NCI-H226 (cell line): ENCODE results near the gene UNC5A.

Source experiments
- DNase-seq: peaks from one replicate; pipeline ENCODE4 v3.0.0-alpha.2; 2015

UNC5A gene

DNA sequence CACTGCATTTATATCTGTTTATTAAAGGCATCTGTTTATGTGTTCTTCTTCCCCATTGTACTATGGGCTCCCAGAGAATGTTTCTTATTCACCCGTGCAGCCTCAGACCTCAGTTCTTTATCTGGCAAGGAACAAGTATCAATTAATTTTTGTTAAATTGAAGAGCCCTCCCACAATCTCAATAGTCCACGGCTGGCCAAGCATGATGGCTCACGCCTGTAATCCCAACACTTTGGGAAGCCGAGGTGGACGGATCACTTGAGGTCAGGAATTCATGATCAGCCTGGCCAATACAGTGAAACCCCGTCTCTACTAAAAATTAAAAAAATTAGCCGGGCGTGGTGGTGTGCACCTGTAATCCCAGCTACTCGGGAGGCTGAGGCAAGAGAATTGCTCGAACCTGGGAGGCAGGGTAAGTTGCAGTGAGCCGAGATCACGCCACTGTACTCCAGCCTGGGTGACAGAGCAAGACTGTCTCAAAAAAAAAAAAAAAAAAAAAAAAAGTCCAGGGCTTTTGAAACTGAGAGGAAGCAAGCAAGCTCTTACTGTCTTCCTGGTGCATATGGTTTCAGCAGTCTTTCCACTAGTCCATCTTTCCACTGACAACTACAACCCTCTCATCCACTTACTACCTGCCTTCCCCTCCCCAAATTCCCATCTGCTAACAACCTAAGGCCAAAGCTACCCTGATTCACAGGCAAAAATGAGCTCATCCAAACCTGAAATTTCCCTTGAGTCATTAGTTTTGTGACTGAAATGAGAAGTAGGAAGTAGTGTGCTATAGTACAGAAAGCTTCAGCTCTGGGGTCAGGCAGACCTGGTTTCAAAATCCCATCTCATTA, 91.1 kb downstream of the UNC5A start:
- no peak for DNase-seq

DNA sequence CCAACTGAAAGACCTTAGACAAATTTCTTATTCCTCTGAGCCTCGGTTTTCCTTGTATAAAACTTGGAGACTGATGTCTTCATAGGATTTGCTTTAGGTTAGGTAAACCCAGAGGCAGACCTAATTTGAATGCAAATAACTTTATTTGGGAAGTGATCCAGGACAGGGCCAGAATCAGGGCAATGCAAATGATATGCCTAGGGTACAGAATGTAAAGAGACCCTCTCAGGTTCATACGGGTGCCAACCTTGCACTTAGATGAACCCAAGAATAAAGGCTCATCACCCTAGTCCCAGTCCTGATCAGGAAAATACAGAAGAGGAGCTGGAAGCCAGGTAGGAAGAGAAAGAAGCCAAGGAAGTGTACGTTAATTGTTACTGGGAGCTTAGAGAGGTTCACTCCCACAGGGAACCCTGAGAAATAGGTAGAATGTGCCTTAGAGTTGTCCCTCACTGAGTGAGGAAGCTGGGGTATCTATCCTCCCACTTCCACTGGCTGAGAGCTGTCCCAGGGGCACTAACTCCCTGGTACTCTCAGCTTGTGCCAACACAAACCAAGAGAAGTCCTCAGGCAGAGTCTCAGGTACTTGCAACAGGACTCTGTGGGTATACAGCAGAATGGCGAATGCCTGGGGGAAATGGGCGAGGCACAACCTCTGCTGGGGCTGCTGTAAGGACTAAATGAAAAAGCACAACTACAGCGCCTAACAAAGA, 91.9 kb downstream of the UNC5A start:
- no peak for DNase-seq

DNA sequence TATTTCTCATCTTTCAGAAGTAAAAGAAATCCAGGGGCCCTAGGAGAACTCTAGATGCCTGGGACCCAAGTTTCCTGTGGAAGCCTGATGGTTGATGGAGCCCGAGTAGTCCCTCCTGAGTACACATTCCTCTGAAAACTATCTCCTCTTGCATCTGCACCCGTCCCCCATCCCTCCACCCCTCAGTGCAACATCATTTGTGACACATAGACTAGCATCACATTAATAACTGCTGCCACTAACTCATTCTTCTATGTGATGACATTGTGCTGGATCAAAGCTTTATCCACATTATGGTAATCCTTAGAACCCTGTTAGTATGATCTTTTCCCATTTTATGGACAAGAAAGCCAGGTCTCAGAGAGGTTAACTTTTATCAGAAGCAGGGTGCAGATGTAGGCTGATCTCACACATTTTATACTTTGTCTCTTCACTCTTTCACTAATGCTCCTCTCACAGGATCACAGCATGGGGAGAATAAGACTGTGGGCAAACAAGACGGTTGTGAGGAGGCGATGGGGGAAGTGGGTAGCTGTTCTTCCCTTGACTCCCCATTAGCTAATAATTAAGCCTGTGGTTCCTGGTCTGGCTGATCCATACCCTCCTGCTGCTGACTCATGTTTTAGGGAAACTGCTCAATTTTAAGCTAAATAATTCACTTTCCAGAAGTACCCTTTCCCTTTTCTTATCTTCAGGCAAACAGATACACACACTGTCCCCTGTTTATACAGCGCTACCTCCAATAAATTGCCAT, 92.7 kb downstream of the UNC5A start:
- DNase-seq, result no peak

DNA sequence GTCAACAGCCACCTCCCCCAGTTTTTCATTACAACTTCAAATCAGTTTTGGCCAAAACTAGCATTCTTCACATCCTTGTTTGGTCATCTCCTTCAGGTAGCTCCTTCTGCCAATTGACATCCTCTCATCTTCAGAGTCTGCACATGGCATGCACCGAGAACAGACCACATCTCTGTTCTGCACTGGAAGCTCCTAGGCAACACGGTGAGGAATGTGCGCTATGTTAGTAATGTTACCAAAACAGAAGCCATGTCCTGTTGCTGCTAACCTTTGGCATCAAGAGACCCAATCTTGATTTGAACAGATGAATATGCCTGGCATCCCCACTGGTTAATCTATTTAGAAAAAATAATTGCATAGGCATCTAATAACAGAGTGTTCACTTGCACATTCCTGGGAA, 93.9 kb downstream of the UNC5A start:
- no peak for DNase-seq

DNA sequence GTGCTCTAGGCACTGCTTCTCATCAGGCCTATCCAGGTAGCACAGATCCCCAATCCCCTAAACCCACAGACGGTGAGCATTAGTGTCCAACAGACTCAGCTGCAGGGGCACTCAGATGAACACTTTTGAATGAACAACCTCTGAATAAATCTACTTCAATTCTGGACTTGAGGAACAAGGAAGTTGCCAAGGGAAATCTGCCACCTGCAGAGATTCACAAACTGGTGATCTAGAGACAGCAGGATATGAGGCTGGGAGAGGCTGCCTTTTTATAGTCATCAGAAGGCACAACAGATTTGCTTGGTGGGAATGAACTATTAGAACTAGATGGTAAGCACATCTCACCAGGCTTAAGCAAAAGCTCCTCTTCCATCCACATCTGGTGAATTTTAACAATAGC, 95.8 kb downstream of the UNC5A start:
- no peak for DNase-seq

DNA sequence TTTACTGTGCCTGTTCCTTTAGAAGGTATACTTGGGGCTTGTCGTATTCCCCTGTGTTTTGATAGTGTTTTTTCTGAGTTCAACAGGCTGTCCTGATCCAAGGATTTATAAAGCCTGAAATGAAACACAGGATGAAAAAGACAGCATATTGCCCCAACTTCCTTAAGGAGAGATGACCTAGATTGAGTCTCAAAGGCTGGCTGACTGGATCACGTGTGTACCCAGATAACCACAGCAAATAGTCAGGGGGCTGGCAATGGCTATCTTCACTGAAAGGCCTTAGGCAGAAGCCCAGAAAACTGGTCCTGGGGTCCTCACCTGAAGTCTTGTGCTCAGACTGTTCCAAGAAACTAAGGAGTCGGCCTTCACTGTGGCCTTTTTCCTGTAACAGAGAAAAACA, 96.4 kb downstream of the UNC5A start:
- no peak for DNase-seq

DNA sequence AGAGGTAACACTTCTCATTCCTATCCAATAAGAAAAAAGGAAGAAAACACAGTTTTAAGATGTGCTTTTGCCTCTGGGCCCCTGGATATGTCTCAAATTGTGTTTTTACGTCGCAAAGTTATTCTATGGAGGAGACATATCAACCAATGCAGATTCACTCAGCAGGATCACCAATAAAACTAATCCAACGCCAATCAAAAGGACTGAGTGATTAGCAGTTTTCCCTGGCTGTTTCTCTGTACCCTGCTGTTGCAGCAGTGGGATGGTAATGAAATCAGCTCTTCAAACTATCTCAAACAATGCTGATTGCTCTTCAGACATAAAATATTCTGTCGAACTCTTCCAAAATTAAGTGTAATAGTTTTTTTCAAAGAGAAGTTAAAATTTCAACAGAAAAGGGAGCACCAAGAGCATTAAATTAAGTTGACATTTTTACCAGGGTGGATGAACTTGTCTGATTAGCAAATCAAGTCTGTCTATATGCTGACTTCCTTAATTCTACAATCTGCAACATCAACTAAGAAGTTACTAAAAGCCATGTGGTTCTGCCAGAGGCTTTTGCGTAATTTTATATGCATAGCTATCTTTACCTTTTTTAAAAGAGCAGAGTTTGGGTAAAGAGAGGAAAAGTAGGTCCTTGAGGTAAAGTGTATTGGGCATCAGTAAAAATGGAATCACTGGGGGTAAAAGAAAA, 98.5 kb downstream of the UNC5A start:
- no peak for DNase-seq

DNA sequence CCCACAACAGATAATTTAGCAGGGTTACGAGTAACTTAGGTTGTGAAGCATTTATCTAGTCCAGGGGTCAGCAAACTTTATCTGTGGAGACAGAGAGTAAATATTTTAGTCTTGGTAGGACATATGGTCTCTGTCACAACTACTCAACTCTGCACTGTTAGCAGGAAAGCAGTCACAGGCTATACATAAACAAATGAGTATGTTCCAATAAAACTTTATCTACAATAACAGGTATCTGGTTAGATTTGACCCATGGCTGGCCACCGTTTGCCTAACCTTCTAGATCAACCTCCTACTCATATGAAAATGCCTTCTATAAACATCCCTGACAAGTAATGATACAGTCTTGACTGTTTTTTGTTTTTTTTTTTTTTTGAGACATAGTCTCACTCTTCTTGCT, 101.8 kb downstream of the UNC5A start:
- DNase-seq, result no peak

DNA sequence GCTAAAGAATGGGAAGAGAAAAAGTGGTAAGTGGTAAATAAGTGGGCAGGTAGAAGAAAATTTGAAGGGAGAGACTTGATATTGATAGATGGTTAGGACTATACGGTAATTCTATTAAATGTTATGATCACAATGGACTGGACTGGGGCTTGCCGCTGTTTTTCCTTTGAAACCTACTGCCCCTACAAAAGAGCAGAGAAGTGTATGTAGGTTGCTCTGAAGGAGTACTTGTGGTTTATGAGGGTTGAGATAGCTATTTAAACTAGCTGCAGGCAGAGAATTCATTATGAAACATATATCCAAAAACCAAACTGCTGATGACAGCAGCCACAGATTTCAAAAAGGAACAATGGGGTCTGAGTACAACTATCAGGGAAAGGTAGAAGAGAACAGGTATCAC, 105.5 kb downstream of the UNC5A start:
- DNase-seq, result no peak

DNA sequence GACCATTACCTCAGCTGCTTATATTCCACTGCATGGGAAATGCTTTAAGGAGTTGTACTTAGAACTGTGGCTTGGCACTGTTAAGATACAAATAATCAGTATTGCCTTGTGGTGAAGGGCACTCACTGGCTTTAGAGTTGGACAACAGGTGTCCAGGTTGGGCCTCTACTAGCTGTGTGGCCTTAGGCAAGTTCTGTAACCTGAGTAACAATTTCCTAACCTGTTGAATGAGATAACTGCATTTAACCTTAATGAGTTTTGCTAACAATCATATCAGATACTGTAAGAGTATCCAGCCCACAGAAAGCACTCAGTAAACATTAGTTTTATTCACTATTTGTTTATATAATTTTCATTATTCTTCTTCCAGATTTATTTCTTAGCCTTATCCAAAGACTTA, 106.0 kb downstream of the UNC5A start:
- no peak for DNase-seq

DNA sequence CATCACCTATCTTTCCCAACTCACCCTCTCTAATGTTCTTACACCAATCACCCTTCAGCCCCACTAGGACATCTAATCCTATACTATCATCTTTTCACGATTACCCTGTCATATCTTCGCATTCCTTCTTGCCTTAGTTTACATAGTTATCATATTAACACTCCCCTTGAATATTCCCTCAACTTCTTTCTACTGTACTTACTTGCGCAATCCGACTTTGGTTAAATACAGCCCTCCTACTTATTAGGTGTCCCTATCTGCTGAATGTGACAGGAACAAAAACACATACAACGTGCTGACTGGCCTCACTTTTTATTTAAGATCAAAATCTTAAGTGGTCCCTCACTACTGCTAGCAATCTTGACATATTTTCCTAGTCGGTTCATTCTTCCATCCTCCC, 108.3 kb downstream of the UNC5A start:
- no peak for DNase-seq

DNA sequence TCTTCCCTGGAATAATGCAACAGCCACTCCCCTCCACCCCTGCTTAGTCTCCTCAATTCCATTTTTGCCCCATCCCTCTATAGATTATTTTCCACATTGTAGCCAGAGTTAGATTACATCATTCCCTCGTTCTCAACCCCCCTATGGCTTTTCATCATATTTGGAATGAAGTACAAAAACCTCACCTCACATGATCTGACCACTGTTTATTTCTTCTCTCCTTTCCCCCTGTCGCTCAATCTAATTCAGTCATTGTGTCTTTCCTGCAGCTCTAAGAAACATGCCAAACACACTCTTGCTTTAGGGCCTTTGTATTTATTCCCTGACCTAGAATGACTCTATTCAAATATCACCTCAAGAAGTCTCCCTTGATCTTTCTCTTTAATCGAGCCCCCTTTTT, 111.4 kb downstream of the UNC5A start:
- no peak for DNase-seq

DNA sequence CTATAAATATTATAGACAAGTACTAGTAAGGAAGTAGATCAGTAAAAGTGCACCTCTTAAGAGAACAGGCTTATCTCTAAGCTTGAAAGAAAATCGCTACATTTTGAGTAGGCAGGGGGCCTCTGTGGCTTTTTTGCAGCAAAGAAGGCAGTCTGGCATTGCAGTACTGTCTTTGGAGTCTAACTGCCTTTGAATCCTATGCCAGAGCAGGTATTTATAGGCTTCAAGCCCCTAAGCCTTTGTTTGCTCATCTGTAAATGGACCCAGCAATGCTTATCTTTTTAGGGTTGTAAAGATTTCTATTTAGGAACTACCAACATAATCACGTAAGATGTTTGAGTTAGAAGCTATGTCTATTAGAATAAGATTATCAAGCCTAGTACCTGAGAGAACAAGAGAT, 112.5 kb downstream of the UNC5A start:
- no peak for DNase-seq

DNA sequence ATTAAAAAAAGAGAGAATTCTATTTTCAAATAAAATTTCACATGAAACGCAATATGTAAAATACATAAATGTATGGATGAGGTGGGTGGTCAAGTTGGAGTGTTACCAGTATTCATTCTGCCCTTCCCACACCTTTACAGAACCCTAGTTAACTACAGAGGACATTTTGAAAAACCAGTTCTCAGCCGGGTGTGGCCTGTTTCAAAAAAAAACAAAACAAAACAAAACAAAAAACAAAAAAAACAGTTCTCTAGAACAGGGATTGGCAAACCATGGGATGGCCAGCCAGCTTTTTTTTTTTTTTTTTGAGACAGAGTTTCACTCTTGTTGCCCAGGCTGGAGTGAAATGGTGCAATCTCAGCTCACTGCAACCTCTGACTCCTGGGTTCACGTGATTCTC, 117.2 kb downstream of the UNC5A start:
- DNase-seq, result no peak

DNA sequence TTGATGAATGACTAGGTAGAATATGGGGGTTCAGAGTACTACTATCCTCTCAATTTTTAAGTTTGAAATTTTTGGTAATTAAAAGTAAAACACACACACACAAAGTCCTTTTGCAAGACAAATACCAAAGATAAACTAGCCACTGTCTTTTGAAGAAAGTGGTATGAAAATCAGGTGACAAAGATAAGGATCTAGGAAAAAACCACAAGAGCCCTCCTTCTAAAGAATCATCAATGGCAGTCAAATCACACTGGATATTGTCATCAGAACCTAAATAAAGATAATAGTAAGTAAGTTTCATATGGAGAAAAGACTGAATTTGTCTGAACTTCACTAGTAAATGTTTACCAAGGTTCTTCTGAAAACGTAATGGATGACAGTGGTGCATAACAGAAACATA, 119.3 kb downstream of the UNC5A start:
- no peak for DNase-seq
